Brain pericyte (primary cell): Measurements from ENCODE around the gene ZNF768.
A peak's percentile ranks its signal among the peaks of the same experiment; 100 is the strongest.

Source experiments
- DNase-seq: peaks from one replicate; pipeline ENCODE4 v3.0.0-alpha.2; 2012; ENCODE audit warnings: low read depth, low spot score

Gene ZNF768

GRCh38 chr16:30526137-30526822, at the start of gene ZNF768:
ZNF768 (minus strand) TSS chr16:30526566; CDS start chr16:30526413, 153 bp downstream.
- no peak for DNase-seq

GRCh38 chr16:30574678-30575077, 48.3 kb upstream of the ZNF768 start:
- DNase-seq: no peak

GRCh38 chr16:30571445-30572322, 45.3 kb upstream of the ZNF768 start, which contains the start of gene ZNF688:
ZNF688 (minus strand) TSS chr16:30571714; CDS start chr16:30571629, 85 bp downstream.
- DNase-seq: peak; percentile 92

GRCh38 chr16:30570636-30571444, 44.5 kb upstream of the ZNF768 start:
- no peak for DNase-seq

GRCh38 chr16:30569746-30570635, 43.6 kb upstream of the ZNF768 start:
- DNase-seq: no peak

GRCh38 chr16:30569281-30569680, 42.9 kb upstream of the ZNF768 start:
- DNase-seq: no peak

GRCh38 chr16:30567991-30568638, 41.7 kb upstream of the ZNF768 start:
- DNase-seq: peak; percentile 41

- no peak for DNase-seq
Observed at GRCh38 chr16:30567160-30567990, 41.0 kb upstream of the ZNF768 start.

- DNase-seq: no peak
Observed at GRCh38 chr16:30566531-30566930, 40.2 kb upstream of the ZNF768 start.

- DNase-seq: no peak
Observed at GRCh38 chr16:30565984-30566383, 39.6 kb upstream of the ZNF768 start.

- DNase-seq: no peak
Observed at GRCh38 chr16:30565526-30565925, 39.2 kb upstream of the ZNF768 start.

GRCh38 chr16:30562021-30562420, 35.7 kb upstream of the ZNF768 start:
- no peak for DNase-seq

- no peak for DNase-seq
Observed at GRCh38 chr16:30561089-30561816, 34.9 kb upstream of the ZNF768 start.

- DNase-seq: no peak
Observed at GRCh38 chr16:30559690-30560089, 33.3 kb upstream of the ZNF768 start.

- DNase-seq: no peak
Observed at GRCh38 chr16:30558789-30559377, 32.5 kb upstream of the ZNF768 start.

- DNase-seq: peak; percentile 89
Observed at GRCh38 chr16:30557957-30558788, 31.8 kb upstream of the ZNF768 start, which contains the start of gene ZNF764. ZNF764 (minus strand) TSS chr16:30558374; CDS start chr16:30558182, 192 bp downstream.

GRCh38 chr16:30557707-30557956, 31.3 kb upstream of the ZNF768 start:
- DNase-seq: no peak

- DNase-seq: no peak
Observed at GRCh38 chr16:30556125-30556473, 29.7 kb upstream of the ZNF768 start.
